ENCODE measurements around the gene FPGS.

DNA sequence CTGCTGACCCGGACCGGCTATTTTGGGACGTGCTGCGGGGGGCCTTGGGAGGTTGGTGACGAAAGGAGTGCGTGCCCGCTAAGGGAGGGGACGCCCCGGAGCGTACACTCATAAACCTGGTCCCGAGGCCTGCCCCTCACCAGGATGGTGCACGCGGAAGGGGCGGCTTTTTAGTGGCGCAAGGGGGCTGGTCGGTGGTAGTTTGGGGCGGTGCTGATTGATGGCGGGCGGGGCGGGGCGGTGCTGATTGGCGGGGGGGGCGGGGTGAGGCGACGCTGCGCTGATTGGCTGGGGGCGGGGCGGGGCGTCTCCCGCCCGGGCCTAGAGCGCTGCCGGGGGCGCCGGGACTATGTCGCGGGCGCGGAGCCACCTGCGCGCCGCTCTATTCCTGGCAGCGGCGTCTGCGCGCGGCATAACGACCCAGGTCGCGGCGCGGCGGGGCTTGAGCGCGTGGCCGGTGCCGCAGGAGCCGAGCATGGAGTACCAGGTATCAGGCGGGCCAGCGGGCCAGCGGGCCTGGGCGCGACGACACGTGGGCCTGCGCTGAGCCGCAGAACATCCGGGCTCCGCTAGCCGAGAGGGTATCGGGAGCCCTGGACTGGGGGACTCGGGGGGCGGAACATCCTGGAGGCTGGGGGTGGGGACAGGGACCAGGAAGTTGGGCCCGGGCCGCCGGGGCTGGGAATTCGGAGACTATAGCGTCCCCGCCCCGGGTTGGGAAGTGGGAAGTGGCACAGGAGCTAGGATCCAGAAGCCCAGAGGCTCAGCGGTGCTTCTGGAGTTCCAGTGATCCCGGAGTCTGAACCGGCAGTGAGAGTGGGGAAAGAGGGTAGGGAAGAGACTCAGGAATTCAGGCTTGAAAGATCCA lies at the start of gene FPGS:
- TF ChIP-seq, protein P1, sequence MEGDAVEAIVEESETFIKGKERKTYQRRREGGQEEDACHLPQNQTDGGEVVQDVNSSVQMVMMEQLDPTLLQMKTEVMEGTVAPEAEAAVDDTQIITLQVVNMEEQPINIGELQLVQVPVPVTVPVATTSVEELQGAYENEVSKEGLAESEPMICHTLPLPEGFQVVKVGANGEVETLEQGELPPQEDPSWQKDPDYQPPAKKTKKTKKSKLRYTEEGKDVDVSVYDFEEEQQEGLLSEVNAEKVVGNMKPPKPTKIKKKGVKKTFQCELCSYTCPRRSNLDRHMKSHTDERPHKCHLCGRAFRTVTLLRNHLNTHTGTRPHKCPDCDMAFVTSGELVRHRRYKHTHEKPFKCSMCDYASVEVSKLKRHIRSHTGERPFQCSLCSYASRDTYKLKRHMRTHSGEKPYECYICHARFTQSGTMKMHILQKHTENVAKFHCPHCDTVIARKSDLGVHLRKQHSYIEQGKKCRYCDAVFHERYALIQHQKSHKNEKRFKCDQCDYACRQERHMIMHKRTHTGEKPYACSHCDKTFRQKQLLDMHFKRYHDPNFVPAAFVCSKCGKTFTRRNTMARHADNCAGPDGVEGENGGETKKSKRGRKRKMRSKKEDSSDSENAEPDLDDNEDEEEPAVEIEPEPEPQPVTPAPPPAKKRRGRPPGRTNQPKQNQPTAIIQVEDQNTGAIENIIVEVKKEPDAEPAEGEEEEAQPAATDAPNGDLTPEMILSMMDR (conservative IDR thresholded peaks at IDR 0.05), result no peak; the same call in 1 of the 2 replicates
- TF ChIP-seq ZFX (IDR thresholded peaks at IDR 0.05), result peak; percentile 89; the same call in 1 of the 2 replicates

Data from C4-2B (cell line).